Testis (tissue), 5 donors: ENCODE data around the gene OR10G3. TPM values are rescaled to one million over a fixed set of nuclear protein-coding genes. Genes with fewer than 3 reads are reported as not detected.
"Not testable (repeated sequence)": the region's sequence is repeated elsewhere in the genome, so short reads cannot be mapped to it uniquely, and the experiment has no call there.

Source experiments
- DNase-seq: peaks from one replicate; pipeline ENCODE4 v3.0.0-alpha.2; 2019
- H3K27ac ChIP-seq, 2 donors: fragments of 200-600 bp; sonication (generic); one replicate each; pipeline ENCODE4 v1.5.1; 2019
- H3K27me3 ChIP-seq: fragments of 200-600 bp; sonication (generic); one replicate; pipeline ENCODE4 v1.5.1; 2019
- H3K36me3 ChIP-seq: fragments of 200-600 bp; sonication (generic); one replicate; pipeline ENCODE4 v1.5.1; 2017; ENCODE audit warnings: low read depth; ENCODE audit errors: missing control alignments
- H3K4me1 ChIP-seq: fragments of 200-600 bp; sonication (generic); one replicate; pipeline ENCODE4 v1.5.1; 2019
- H3K4me3 ChIP-seq, 2 donors: fragments of 200-600 bp; sonication (generic); one replicate each; pipeline ENCODE4 v1.5.1; 2017 to 2019
- H3K9me3 ChIP-seq: fragments of 200-600 bp; sonication (generic); one replicate; pipeline ENCODE4 v1.5.1; 2017
- POLR2A ChIP-seq: fragments of 450-650 bp; IDR thresholded peaks from one replicate; pipeline ENCODE4 v1.6.1; 2017; ENCODE audit warnings: antibody characterized with exemption, mild to moderate bottlenecking, moderate library complexity
- WGBS, 2 donors: methylation state at CpG; one replicate each; pipeline ENCODE4 v1.1.5; 2018; 5-methylcytosine and 5-hydroxymethylcytosine counted together
- intact Hi-C: fragments of 100-400 bp; cut with DNase I; formaldehyde crosslinking; loops from one replicate; pipeline ENCODE4 v1.15.1; 2023; ENCODE audit warnings: low total_unique reads
- long read RNA-seq, 2 donors: transcript quantifications; one replicate each; lab custom pipeline, GENCODE V29; 2026
- polyA plus RNA-seq: library from polyadenylated mRNA; stranded (reverse); fragments of 350-450 nt; fragmentation: Illumina TruSeq; extraction: RNeasy Lipid Tissue Mini Kit (QIAGEN cat#74804); gene quantifications from one replicate; pipeline ENCODE4 v1.2.3, GENCODE V29; 2014; ENCODE audit warnings: low read depth, low replicate concordance; ENCODE audit not compliant: insufficient read depth
- total RNA-seq, 2 donors: library from RNA; depleted of rRNA; stranded (reverse); fragments of >200 nt; gene quantifications; one replicate each; pipeline ENCODE4 v1.2.3, GENCODE V29; 2016
- TF ChIP-seq, protein P1 (sequence below), 3 experiments: fragments of 450-650 bp in 2 of 3; fragments of 200-600 bp in 1 of 3; sonication (generic) in 1 of 3; IDR thresholded peaks; one replicate each; pipeline ENCODE4 v1.5.1; 2016 to 2019; ENCODE audit warnings: antibody characterized with exemption in 3 of 3, mild to moderate bottlenecking in 2 of 3, moderate library complexity in 1 of 3

OR10G3 gene
- total RNA-seq (not detected), polyA plus RNA-seq (not detected)
- long read RNA-seq, donor 1, result 0 reads
- long read RNA-seq, donor 2, result 0 reads

- TF ChIP-seq POLR2A, result no peak
- TF ChIP-seq, protein P1, sequence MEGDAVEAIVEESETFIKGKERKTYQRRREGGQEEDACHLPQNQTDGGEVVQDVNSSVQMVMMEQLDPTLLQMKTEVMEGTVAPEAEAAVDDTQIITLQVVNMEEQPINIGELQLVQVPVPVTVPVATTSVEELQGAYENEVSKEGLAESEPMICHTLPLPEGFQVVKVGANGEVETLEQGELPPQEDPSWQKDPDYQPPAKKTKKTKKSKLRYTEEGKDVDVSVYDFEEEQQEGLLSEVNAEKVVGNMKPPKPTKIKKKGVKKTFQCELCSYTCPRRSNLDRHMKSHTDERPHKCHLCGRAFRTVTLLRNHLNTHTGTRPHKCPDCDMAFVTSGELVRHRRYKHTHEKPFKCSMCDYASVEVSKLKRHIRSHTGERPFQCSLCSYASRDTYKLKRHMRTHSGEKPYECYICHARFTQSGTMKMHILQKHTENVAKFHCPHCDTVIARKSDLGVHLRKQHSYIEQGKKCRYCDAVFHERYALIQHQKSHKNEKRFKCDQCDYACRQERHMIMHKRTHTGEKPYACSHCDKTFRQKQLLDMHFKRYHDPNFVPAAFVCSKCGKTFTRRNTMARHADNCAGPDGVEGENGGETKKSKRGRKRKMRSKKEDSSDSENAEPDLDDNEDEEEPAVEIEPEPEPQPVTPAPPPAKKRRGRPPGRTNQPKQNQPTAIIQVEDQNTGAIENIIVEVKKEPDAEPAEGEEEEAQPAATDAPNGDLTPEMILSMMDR (IDR thresholded peaks at IDR 0.05), result no peak
- no peak for DNase-seq
- intact Hi-C loops, result no loop called here
- no peaks in the 10 kb centered on the region for H3K9me3 ChIP-seq
- no peaks in the 10 kb centered on the region for H3K4me1 ChIP-seq
- 93 to 95% methylated on average over 2 of the region's 2 CpGs for WGBS, 2 donors
- H3K27ac ChIP-seq, result no peak within 1 kb of the TSS
- H3K4me3 ChIP-seq, result no peak within 1 kb of the TSS
- no peaks in the 10 kb centered on the region for H3K36me3 ChIP-seq
- no peaks in the 10 kb centered on the region for H3K27me3 ChIP-seq
These were observed at the start of gene OR10G3 for GRCh38 chr14:21579976-21580375. OR10G3 (minus strand) TSS chr14:21580076; CDS start chr14:21570744, 9,332 bp downstream.

- no peak for TF ChIP-seq POLR2A
- TF ChIP-seq, protein P1 (IDR thresholded peaks at IDR 0.05), result no peak
- H3K9me3 ChIP-seq, result no peaks in the 10 kb centered on the region
- 73 to 86% methylated on average over 3 of the region's 3 CpGs for WGBS, 2 donors
- no peak overlapping the region for H3K27ac ChIP-seq
- no peaks in the 10 kb centered on the region for H3K36me3 ChIP-seq
- H3K27me3 ChIP-seq, result no peaks in the 10 kb centered on the region
- DNase-seq, result no peak
- intact Hi-C loops, result no loop called here
- H3K4me1 ChIP-seq, result no peaks in the 10 kb centered on the region
- no peak overlapping the region for H3K4me3 ChIP-seq
These were observed 46.8 kb upstream of the OR10G3 start for GRCh38 chr14:21626491-21627230.

- no peak for DNase-seq
- Histone ChIP-seq H3K36me3 (no peaks in the 10 kb centered on the region), H3K9me3 (no peaks in the 10 kb centered on the region), H3K27me3 (no peaks in the 10 kb centered on the region), H3K27ac (no peak overlapping the region), H3K4me1 (no peaks in the 10 kb centered on the region), H3K4me3 (no peak overlapping the region)
- WGBS, 2 donors, result 81 to 87% methylated on average over 5 to 8 of the region's 8 CpGs
- intact Hi-C loops, result no loop called here
- TF ChIP-seq, protein P1 (IDR thresholded peaks at IDR 0.05), result no peak
- no peak for TF ChIP-seq POLR2A
These were observed 37.7 kb upstream of the OR10G3 start for GRCh38 chr14:21617614-21618013.

DNA sequence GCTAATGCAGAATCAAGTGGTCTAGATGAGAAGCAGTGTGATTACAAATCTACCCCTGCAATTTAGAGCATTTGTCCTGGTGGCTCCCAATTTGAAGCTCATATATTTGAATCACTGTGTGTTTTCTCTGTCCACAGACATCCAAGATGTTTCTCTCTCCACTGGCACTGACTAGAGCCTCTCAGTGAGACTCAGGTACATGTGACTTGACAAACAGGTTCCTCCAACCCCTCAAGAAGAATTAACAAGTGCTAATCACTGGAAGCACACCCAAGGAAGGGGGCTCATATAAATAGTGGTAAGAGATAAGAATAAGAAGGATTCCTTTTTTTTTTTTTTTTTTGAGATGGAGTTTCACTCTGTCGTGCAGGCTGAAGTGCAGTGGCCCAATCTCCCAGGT, 34.4 kb upstream of the OR10G3 start:
- no peaks in the 10 kb centered on the region for H3K9me3 ChIP-seq
- WGBS, 2 donors, result 46 to 58% methylated on average over 1 of the region's 1 CpG
- H3K27me3 ChIP-seq, result no peaks in the 10 kb centered on the region
- no peak for TF ChIP-seq POLR2A
- TF ChIP-seq, protein P1 (IDR thresholded peaks at IDR 0.05), result no peak
- no peak overlapping the region for H3K27ac ChIP-seq
- intact Hi-C loops, result no loop called here
- no peaks in the 10 kb centered on the region for H3K4me1 ChIP-seq
- no peaks in the 10 kb centered on the region for H3K36me3 ChIP-seq
- DNase-seq, result no peak
- H3K4me3 ChIP-seq, result no peak overlapping the region

DNA sequence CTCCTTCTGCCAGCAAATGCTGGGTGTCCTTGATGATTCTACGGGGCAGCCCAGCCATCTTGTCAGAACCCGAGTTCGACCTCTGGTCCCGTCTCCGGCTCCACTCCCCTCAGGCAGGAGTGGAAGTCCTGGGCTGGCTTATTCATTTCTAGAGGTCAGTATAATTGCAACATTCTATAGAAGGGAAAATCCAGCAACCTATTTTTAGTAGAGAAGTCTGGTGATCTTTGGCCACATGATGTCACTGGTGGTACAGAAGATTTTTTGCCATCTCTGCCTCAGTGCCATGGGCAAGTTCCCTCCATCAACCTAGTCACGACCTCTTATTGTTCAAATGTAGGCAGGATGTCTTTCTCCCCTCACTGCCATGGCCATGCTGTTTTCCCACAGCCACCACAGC, 32.4 kb upstream of the OR10G3 start:
- 68 to 87% methylated on average over 6 of the region's 6 CpGs for WGBS, 2 donors
- no peak for TF ChIP-seq POLR2A
- TF ChIP-seq, protein P1 (IDR thresholded peaks at IDR 0.05), result no peak
- intact Hi-C loops, result no loop called here
- Histone ChIP-seq H3K27me3 (no peaks in the 10 kb centered on the region), H3K27ac (no peak overlapping the region), H3K9me3 (no peaks in the 10 kb centered on the region), H3K36me3 (no peaks in the 10 kb centered on the region), H3K4me1 (no peaks in the 10 kb centered on the region), H3K4me3 (no peak overlapping the region)
- no peak for DNase-seq

GRCh38 chr14:21602181-21602580, 22.3 kb upstream of the OR10G3 start:
- WGBS, 2 donors, result 64 to 94% methylated on average over 3 to 4 of the region's 8 CpGs

More at GRCh38 chr14:21602181-21602580, 22.3 kb upstream of the OR10G3 start:
- DNase-seq, H3K27me3 ChIP-seq, H3K27ac ChIP-seq, H3K4me3 ChIP-seq, intact Hi-C loops, H3K36me3 ChIP-seq, H3K9me3 ChIP-seq, H3K4me1 ChIP-seq: not testable (repeated sequence)
